ENCODE results near the gene KDM2A.

The KDM2A gene

GRCh38 chr11:67242548-67242947 lies 123.5 kb downstream of the KDM2A start:
- no peak for TF ChIP-seq CTCF (conservative IDR thresholded peaks at IDR 0.05)
- no peak overlapping the region for H3K27ac ChIP-seq

GRCh38 chr11:67243051-67243450 lies 124.0 kb downstream of the KDM2A start:
- TF ChIP-seq CTCF (conservative IDR thresholded peaks at IDR 0.05), result no peak

GRCh38 chr11:67245046-67245445 lies 126.0 kb downstream of the KDM2A start:
- H3K27ac ChIP-seq, result peak overlapping the region; percentile 1
- TF ChIP-seq CTCF (conservative IDR thresholded peaks at IDR 0.05), result no peak

More at GRCh38 chr11:67243051-67243450, 124.0 kb downstream of the KDM2A start:
- no peak overlapping the region for H3K27ac ChIP-seq

GRCh38 chr11:67247946-67248550 lies 129.0 kb downstream of the KDM2A start:
- peak overlapping the region; percentile 67 for H3K27ac ChIP-seq
- no peak for TF ChIP-seq CTCF (conservative IDR thresholded peaks at IDR 0.05)

- TF ChIP-seq CTCF (conservative IDR thresholded peaks at IDR 0.05), result no peak
- peak overlapping the region; percentile 67 for H3K27ac ChIP-seq
These were observed 129.6 kb downstream of the KDM2A start for GRCh38 chr11:67248653-67249052.

GRCh38 chr11:67250059-67251043 lies 131.3 kb downstream of the KDM2A start:
- TF ChIP-seq CTCF (conservative IDR thresholded peaks at IDR 0.05), result no peak
- no peak overlapping the region; the same call in 1 of the 2 replicates for H3K27ac ChIP-seq

GRCh38 chr11:67251841-67252240 lies 132.8 kb downstream of the KDM2A start:
- no peak for TF ChIP-seq CTCF (conservative IDR thresholded peaks at IDR 0.05)
- H3K27ac ChIP-seq, result no peak overlapping the region
